AG09309 (cell line): ENCODE data around the gene ZNF263.
"Not testable (repeated sequence)": the region's sequence is repeated elsewhere in the genome, so short reads cannot be mapped to it uniquely, and the experiment has no call there.

Experiments used
- DNase-seq: peaks from one replicate; pipeline ENCODE4 v3.0.0-alpha.2; 2010; ENCODE audit warnings: low read depth
- H3K4me3 ChIP-seq: 2 replicates; pipeline ENCODE4 v1.5.1; 2011; ENCODE audit warnings: mild to moderate bottlenecking, low read depth, low read length, moderate library complexity; ENCODE audit not compliant: control insufficient read depth
- CTCF ChIP-seq: IDR thresholded peaks from 2 replicates; pipeline ENCODE4 v1.5.1; 2011; ENCODE audit warnings: mild to moderate bottlenecking, low read depth, low read length, inconsistent platforms; ENCODE audit not compliant: insufficient read depth, control insufficient read depth; ENCODE audit errors: missing control alignments

Gene ZNF263

GRCh38 chr16:3266873-3267537, 16.3 kb upstream of the ZNF263 start:
- no peak overlapping the region for H3K4me3 ChIP-seq
- TF ChIP-seq CTCF = peak; percentile 84
- peak; percentile 82 for DNase-seq

GRCh38 chr16:3268294-3268693, 15.0 kb upstream of the ZNF263 start:
- DNase-seq = no peak
- TF ChIP-seq CTCF = no peak
- H3K4me3 ChIP-seq = no peak overlapping the region

GRCh38 chr16:3270718-3271117, 12.6 kb upstream of the ZNF263 start:
- not testable (repeated sequence) for DNase-seq

GRCh38 chr16:3271281-3271680, 12.0 kb upstream of the ZNF263 start:
- H3K4me3 ChIP-seq, DNase-seq: not testable (repeated sequence)

More at GRCh38 chr16:3270718-3271117, 12.6 kb upstream of the ZNF263 start:
- not testable (repeated sequence) for H3K4me3 ChIP-seq

GRCh38 chr16:3274490-3274889, 8.8 kb upstream of the ZNF263 start:
- TF ChIP-seq CTCF = no peak
- DNase-seq = no peak
- no peak overlapping the region for H3K4me3 ChIP-seq

- no peak for DNase-seq
- TF ChIP-seq CTCF = no peak
- H3K4me3 ChIP-seq = no peak overlapping the region
Measured at GRCh38 chr16:3274947-3275346, 8.3 kb upstream of the ZNF263 start.

- no peak for TF ChIP-seq CTCF
- no peak overlapping the region for H3K4me3 ChIP-seq
- no peak for DNase-seq
Measured at GRCh38 chr16:3276679-3277078, 6.6 kb upstream of the ZNF263 start.

GRCh38 chr16:3281222-3281820, 2.0 kb upstream of the ZNF263 start:
- DNase-seq = no peak
- TF ChIP-seq CTCF = no peak
- no peak overlapping the region for H3K4me3 ChIP-seq
